DND-41 (cell line): ENCODE results near the gene TTLL12.

Experiments
- EZH2 ChIP-seq: IDR thresholded peaks from 3 replicates; pipeline ENCODE4 v1.6.1; 2012; ENCODE audit warnings: borderline replicate concordance, low read depth, mild to moderate bottlenecking, moderate library complexity, low read length, inconsistent platforms; ENCODE audit not compliant: severe bottlenecking
- TF ChIP-seq, protein P1 (sequence below): IDR thresholded peaks from 2 replicates; pipeline ENCODE4 v1.5.1; 2012; ENCODE audit warnings: borderline replicate concordance, low read length, moderate library complexity, mild to moderate bottlenecking; ENCODE audit not compliant: poor library complexity, severe bottlenecking; ENCODE audit errors: extremely low read depth

DNA sequence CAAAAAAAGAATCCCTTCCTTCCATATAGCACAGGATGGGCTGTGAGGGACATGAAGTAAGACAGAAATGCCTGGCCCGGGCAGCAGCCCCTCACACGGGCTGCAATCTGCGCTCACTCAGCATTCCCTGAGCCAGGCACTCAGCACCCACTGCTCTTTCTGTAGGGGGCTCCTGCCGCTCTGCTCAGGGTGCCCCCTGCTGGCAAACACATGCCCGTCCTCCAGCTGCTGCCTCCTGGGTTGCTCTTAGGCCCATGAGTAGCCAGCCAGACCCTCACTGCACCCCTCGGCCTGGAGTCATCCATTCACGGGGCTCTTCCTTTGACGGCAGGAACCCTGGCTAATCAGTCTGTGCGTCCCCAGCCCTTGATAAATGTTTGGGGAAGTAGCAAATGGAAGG lies 50.7 kb downstream of the TTLL12 start:
- TF ChIP-seq, protein P1, sequence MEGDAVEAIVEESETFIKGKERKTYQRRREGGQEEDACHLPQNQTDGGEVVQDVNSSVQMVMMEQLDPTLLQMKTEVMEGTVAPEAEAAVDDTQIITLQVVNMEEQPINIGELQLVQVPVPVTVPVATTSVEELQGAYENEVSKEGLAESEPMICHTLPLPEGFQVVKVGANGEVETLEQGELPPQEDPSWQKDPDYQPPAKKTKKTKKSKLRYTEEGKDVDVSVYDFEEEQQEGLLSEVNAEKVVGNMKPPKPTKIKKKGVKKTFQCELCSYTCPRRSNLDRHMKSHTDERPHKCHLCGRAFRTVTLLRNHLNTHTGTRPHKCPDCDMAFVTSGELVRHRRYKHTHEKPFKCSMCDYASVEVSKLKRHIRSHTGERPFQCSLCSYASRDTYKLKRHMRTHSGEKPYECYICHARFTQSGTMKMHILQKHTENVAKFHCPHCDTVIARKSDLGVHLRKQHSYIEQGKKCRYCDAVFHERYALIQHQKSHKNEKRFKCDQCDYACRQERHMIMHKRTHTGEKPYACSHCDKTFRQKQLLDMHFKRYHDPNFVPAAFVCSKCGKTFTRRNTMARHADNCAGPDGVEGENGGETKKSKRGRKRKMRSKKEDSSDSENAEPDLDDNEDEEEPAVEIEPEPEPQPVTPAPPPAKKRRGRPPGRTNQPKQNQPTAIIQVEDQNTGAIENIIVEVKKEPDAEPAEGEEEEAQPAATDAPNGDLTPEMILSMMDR, result peak; percentile 79
- no peak for TF ChIP-seq EZH2
